A549 (cell line): Measurements from ENCODE around the gene HECTD4.

Experiments used
- CTCF ChIP-seq: fragments of >200 bp; sonication (Bioruptor Twin); formaldehyde crosslinking; IDR thresholded peaks from 3 replicates; pipeline ENCODE4 v1.5.1; 2016
- EP300 ChIP-seq, 2 experiments: fragments of >200 bp; sonication (Bioruptor Twin); formaldehyde crosslinking; IDR thresholded peaks; 2 replicates in 1 of 2; 3 replicates in 1 of 2; pipeline ENCODE4 v1.6.1; 2016 to 2017
- JUN ChIP-seq, 2 experiments: fragments of >200 bp; sonication (Bioruptor Twin); formaldehyde crosslinking; IDR thresholded peaks; 2 replicates in 1 of 2; 3 replicates in 1 of 2; pipeline ENCODE4 v1.6.1; 2016 to 2017
- JUNB ChIP-seq: fragments of >200 bp; sonication (Bioruptor Twin); formaldehyde crosslinking; IDR thresholded peaks from 2 replicates; pipeline ENCODE4 v1.6.1; 2016
- MAX ChIP-seq: IDR thresholded peaks from 2 replicates; pipeline ENCODE4 v1.6.1; 2012
- POLR2A ChIP-seq: IDR thresholded peaks from 2 replicates; pipeline ENCODE4 v1.6.1; 2012; ENCODE audit warnings: mild to moderate bottlenecking, low read length
- POLR2AphosphoS2 ChIP-seq: conservative IDR thresholded peaks from 2 replicates; pipeline ENCODE4 v1.6.1; 2012; ENCODE audit warnings: low read length, improper control_type of control experiment, inconsistent platforms
- RAD21 ChIP-seq, 2 experiments: fragments of >200 bp in 1 of 2; sonication (Bioruptor Twin) in 1 of 2; formaldehyde crosslinking in 1 of 2; IDR thresholded peaks in 1 of 2; conservative IDR thresholded peaks in 1 of 2; 2 replicates in 1 of 2; 3 replicates in 1 of 2; pipeline ENCODE4 v1.6.1; 2012 to 2018; ENCODE audit warnings: inconsistent platforms in 1 of 2
- SMC3 ChIP-seq: fragments of >200 bp; sonication (Bioruptor Twin); formaldehyde crosslinking; IDR thresholded peaks from 3 replicates; pipeline ENCODE4 v1.6.1; 2018; ENCODE audit warnings: inconsistent platforms
- TP53 ChIP-seq: fragments of 250-450 bp; sonication (Bioruptor Pico); IDR thresholded peaks from 2 replicates; pipeline ENCODE4 v1.5.0; 2021; ENCODE audit warnings: mild to moderate bottlenecking, moderate library complexity
- USF2 ChIP-seq: fragments of 450-650 bp; IDR thresholded peaks from 2 replicates; pipeline ENCODE4 v1.6.1; 2014; ENCODE audit warnings: antibody characterized with exemption

- TF ChIP-seq POLR2A: no peak
- no peak for TF ChIP-seq MAX
- TF ChIP-seq CTCF: no peak
- TF ChIP-seq USF2: no peak
- TF ChIP-seq TP53 (CRISPR knock-in tag): no peak
- no peak for TF ChIP-seq POLR2AphosphoS2
- no peak for TF ChIP-seq SMC3
- no peak for TF ChIP-seq JUNB
- no peak for TF ChIP-seq RAD21 (conservative IDR thresholded peaks at IDR 0.05 in 1 of 2, IDR thresholded peaks at IDR 0.05 in 1 of 2)
- TF ChIP-seq EP300 (IDR thresholded peaks at IDR 0.05): no peak
- no peak for TF ChIP-seq JUN (IDR thresholded peaks at IDR 0.05)
Measured at GRCh38 chr12:112352921-112353320, 29.3 kb downstream of the HECTD4 start.
